RWPE1 (cell line): ENCODE data around the gene DHX35.

Experiments used
- CTCF ChIA-PET: fragments of 350-600 bp; sonication (Branson Sonifier 250); formaldehyde crosslinking; extraction: SDS; loops from one replicate; lab custom pipeline; 2021; lab: Yijun Ruan, JAX
- POLR2A ChIA-PET: fragments of 400-600 bp; formaldehyde crosslinking; extraction: SDS; loops from one replicate; lab custom pipeline; 2020; ENCODE audit warnings: antibody characterized with exemption; ENCODE audit not compliant: low non-redundant PET; lab: Yijun Ruan, JAX
- DNase-seq: peaks from one replicate; pipeline ENCODE4 v3.0.0; 2012; ENCODE audit warnings: low spot score
- H3K27ac ChIP-seq: fragments of 450-650 bp; 2 replicates; pipeline ENCODE4 v1.5.1; 2017
- CTCF ChIP-seq: fragments of 450-650 bp; conservative IDR thresholded peaks from 2 replicates; pipeline ENCODE4 v1.5.1; 2017; ENCODE audit warnings: low read depth, mild to moderate bottlenecking

The DHX35 gene

GRCh38 chr20:38985060-38985459, 22.9 kb downstream of the DHX35 start:
- ChIA-PET POLR2A (no interaction called here), CTCF (interaction anchor here (0.7 to 1.1 kb wide), 3 partner anchors 10 to 65 kb away, joined by 3 to 5 read pairs (median 4); no protein-coding TSS in a partner anchor)
- TF ChIP-seq CTCF, result no peak
- DNase-seq, result no peak
- H3K27ac ChIP-seq, result no peak overlapping the region

DNA sequence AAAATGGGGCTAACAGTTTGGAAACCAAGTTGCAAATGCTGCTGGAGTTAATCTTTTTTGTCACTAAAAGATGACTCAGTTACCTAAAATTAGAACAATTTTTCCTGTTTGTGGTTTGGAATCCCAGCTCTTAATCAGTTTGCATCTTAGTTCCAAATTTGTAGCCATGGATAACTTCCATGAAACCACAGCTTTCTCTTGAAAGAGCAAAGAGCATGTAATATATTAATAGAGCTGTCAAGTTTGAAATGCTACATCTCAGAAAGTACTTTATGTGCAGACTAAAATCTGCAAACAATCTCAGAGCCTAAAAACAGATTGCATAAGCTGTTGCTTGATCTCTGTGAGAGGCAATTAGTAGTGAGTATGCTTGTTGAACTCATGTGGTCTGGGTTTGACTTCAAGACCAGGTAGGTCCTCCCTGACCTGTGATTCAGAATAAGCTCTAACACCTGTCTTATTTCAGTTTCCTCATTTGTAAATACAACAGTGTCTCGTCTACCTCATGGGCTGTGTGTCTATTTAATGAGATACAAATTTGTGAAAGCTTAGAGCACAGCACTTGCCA, 23.5 kb downstream of the DHX35 start:
- peak; percentile 40 for DNase-seq
- ChIA-PET CTCF (interaction anchor here (0.6 to 1.1 kb wide), 4 partner anchors 10 to 74 kb away, joined by 3 to 5 read pairs (median 4); no protein-coding TSS in a partner anchor), POLR2A (no interaction called here)
- TF ChIP-seq CTCF, result no peak
- H3K27ac ChIP-seq, result no peak overlapping the region

GRCh38 chr20:38986663-38987062, 24.5 kb downstream of the DHX35 start:
- POLR2A ChIA-PET, result no interaction called here
- no peak for DNase-seq
- no peak overlapping the region for H3K27ac ChIP-seq
- TF ChIP-seq CTCF, result no peak
- CTCF ChIA-PET, result no interaction called here

DNA sequence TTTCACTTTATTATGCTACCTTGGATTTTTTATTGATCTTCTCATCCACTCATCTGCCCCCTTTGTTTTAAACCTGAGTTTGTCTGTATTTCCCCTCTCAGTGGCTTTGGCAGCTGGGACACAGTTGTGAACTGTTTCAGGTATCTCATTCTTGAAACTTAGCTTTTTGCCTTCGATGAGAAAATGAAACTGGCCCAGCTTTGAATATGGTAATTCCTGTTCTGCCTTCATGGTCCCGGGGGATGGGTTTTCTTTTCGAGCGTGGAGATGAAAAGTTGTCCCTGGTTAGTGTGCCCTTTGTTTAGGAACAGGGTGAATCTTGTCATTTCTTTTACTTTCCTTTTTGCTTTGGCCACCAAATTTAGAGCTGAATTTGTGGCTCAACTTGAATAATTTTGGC, 25.6 kb downstream of the DHX35 start:
- CTCF ChIA-PET, result interaction anchor here (0.6 to 0.7 kb wide), 2 partner anchors 43 to 307 kb away, joined by 3 to 4 read pairs; no protein-coding TSS in a partner anchor
- H3K27ac ChIP-seq, result no peak overlapping the region

GRCh38 chr20:38990728-38991127, 28.6 kb downstream of the DHX35 start:
- no peak overlapping the region for H3K27ac ChIP-seq
- CTCF ChIA-PET, result interaction anchor here (0.8 kb wide), 1 partner anchor 60 kb away, joined by 5 read pairs; no protein-coding TSS in a partner anchor
- TF ChIP-seq CTCF, result no peak
- POLR2A ChIA-PET, result no interaction called here
- DNase-seq, result no peak

More for the DNA sequence above, 25.6 kb downstream of the DHX35 start:
- POLR2A ChIA-PET, result no interaction called here
- no peak for DNase-seq
- TF ChIP-seq CTCF, result no peak

GRCh38 chr20:38991814-38992704, 29.9 kb downstream of the DHX35 start:
- CTCF ChIA-PET, result interaction anchor here (0.7 to 1.0 kb wide), 3 partner anchors 22 to 58 kb away, joined by 3 to 5 read pairs (median 4); no protein-coding TSS in a partner anchor
- DNase-seq, result no peak
- TF ChIP-seq CTCF, result no peak
- H3K27ac ChIP-seq, result no peak overlapping the region
- POLR2A ChIA-PET, result no interaction called here
